T-helper 1 cell treated with Interleukin-12 subunit alpha and Interleukin-12 subunit beta and Interleukin-4 antibody, amounts not matched to agents 30 μg/mL and 1 μg/mL, for 36 hours (primary cell): ENCODE measurements around the gene A4GNT.
"Not testable (repeated sequence)": the region's sequence is repeated elsewhere in the genome, so short reads cannot be mapped to it uniquely, and the experiment has no call there.

ENCODE experiments used
- H3K27ac Mint-ChIP-seq: one replicate; pipeline ENCODE4 v1.8.0; 2021; ENCODE audit warnings: mild to moderate bottlenecking, mixed read lengths
- H3K27me3 Mint-ChIP-seq: one replicate; pipeline ENCODE4 v1.8.0; 2021; ENCODE audit warnings: low read depth, mixed read lengths
- H3K36me3 Mint-ChIP-seq: one replicate; pipeline ENCODE4 v1.8.0; 2021; ENCODE audit warnings: low read depth, mixed read lengths
- H3K4me1 Mint-ChIP-seq: one replicate; pipeline ENCODE4 v1.8.0; 2021; ENCODE audit warnings: low read depth, mixed read lengths
- H3K4me3 Mint-ChIP-seq: one replicate; pipeline ENCODE4 v1.8.0; 2021; ENCODE audit warnings: mild to moderate bottlenecking, moderate library complexity, mixed read lengths
- H3K9me3 Mint-ChIP-seq: one replicate; pipeline ENCODE4 v1.8.0; 2021; ENCODE audit warnings: mixed read lengths

A4GNT gene

GRCh38 chr3:138132239-138132638 is at the start of gene A4GNT:
A4GNT (minus strand) TSS chr3:138132390; CDS start chr3:138131256, 1,134 bp downstream.
- no peaks in the 10 kb centered on the region for H3K36me3 Mint-ChIP-seq
- H3K4me1 Mint-ChIP-seq: no peaks in the 10 kb centered on the region
- no peak within 1 kb of the TSS for H3K4me3 Mint-ChIP-seq
- H3K27ac Mint-ChIP-seq: no peak within 1 kb of the TSS
- no peaks in the 10 kb centered on the region for H3K9me3 Mint-ChIP-seq
- peaks cover 36% of the 10 kb centered on the region for H3K27me3 Mint-ChIP-seq

- H3K4me3 Mint-ChIP-seq: no peak overlapping the region
- no peaks in the 10 kb centered on the region for H3K4me1 Mint-ChIP-seq
- no peak overlapping the region for H3K27ac Mint-ChIP-seq
- peaks cover 6% of the 10 kb centered on the region for H3K27me3 Mint-ChIP-seq
- no peaks in the 10 kb centered on the region for H3K36me3 Mint-ChIP-seq
- H3K9me3 Mint-ChIP-seq: no peaks in the 10 kb centered on the region
Measured at GRCh38 chr3:138180375-138181029, 48.3 kb upstream of the A4GNT start.

- H3K4me1 Mint-ChIP-seq: peaks cover 29% of the 10 kb centered on the region
- no peaks in the 10 kb centered on the region for H3K9me3 Mint-ChIP-seq
Measured at GRCh38 chr3:138174421-138175131, 42.4 kb upstream of the A4GNT start, which contains the start of gene DBR1. DBR1 (minus strand) TSS chr3:138174921; CDS start chr3:138174795, 126 bp downstream.

DNA sequence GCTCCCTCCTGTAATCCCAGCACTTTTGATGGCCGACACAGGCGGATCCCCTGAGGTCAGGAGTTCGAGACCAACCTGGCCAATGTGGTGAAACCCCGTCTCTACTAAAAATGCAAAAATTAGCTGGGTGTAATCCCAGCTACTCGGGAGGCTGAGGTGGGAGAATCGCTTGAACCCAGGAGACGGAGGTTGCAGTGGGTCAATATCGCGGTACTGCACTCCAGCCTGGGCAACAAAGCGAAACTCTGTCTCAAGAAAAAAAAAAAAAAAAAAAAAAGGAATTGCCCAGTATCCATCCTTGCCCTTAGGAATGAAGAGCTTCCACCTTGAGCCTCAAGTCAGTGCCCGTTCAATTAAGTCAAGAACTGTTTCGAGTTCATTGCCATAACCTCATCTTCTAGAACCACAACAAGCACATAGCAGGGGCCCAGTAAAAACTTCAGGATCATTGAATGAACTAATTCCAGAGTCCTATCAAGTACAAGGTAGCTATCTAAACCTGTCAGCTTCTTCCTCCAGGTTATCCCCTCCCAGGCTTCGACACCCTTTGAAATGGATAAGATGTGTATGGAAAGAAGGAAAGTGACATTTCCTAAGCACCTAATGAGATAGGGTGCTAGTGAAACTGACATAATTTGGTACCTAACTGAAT is 41.7 kb upstream of the A4GNT start:
- no peaks in the 10 kb centered on the region for H3K9me3 Mint-ChIP-seq
- H3K4me3 Mint-ChIP-seq: peak overlapping the region; percentile 95
- H3K36me3 Mint-ChIP-seq: peaks cover 18% of the 10 kb centered on the region
- no peaks in the 10 kb centered on the region for H3K27me3 Mint-ChIP-seq
- peak overlapping the region; percentile 94 for H3K27ac Mint-ChIP-seq
- H3K4me1 Mint-ChIP-seq: peaks cover 29% of the 10 kb centered on the region

More at GRCh38 chr3:138174421-138175131, 42.4 kb upstream of the A4GNT start, which contains the start of gene DBR1:
- peak within 1 kb of the TSS; percentile 95 for H3K4me3 Mint-ChIP-seq
- no peaks in the 10 kb centered on the region for H3K27me3 Mint-ChIP-seq
- H3K36me3 Mint-ChIP-seq: peaks cover 16% of the 10 kb centered on the region
- H3K27ac Mint-ChIP-seq: peak within 1 kb of the TSS; percentile 94

DNA sequence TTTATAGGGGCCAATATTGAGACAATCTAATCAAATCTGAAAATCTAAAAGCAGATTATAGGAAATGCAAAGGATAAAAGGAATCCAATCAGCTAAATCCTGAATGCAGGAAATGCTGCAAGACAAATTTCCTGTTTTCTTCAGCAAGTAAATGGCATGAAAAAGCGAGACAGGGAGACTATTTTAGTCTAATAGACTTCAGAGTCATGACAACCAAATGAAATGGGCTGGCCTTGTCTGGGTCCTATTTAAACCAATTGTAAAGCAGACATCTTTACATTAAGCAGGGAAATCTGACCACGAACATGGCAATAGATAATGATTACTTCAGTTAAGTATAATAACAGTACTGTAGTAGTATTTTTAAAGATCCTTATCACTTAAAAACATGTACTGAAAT is 40.4 kb upstream of the A4GNT start:
- Mint-ChIP-seq H3K27me3 (no peaks in the 10 kb centered on the region), H3K27ac (peak overlapping the region; percentile 26), H3K9me3 (no peaks in the 10 kb centered on the region), H3K4me1 (peaks cover 29% of the 10 kb centered on the region), H3K36me3 (peaks cover 23% of the 10 kb centered on the region), H3K4me3 (peak overlapping the region; percentile 50)

GRCh38 chr3:138165061-138165460 is 32.9 kb upstream of the A4GNT start:
- Mint-ChIP-seq H3K4me3 (no peak overlapping the region), H3K9me3 (no peaks in the 10 kb centered on the region), H3K27me3 (no peaks in the 10 kb centered on the region)

DNA sequence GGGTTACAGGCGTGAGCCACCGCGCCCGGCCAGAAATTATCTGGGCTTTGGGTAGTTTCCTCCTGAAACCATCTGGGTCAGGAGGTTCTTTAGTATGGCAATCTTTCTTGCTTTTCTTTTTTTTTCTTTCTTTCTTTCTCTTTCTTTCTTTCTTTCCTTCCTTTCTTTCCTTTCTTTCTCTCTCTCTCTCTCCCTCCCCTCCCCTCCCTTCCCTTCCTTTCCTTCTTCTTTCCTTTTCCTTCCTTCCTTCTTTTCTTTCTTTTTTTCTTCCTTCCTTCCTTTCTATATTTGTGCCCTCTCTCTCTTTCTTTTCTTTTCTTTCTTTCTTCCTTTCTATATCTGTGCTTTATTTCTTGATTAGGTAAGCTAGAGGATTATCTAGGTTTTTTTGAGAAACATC is 25.6 kb upstream of the A4GNT start:
- H3K27ac Mint-ChIP-seq: no peak overlapping the region
- H3K36me3 Mint-ChIP-seq: peaks cover 10% of the 10 kb centered on the region
- no peaks in the 10 kb centered on the region for H3K4me1 Mint-ChIP-seq
- H3K27me3 Mint-ChIP-seq: peaks cover 4% of the 10 kb centered on the region
- H3K9me3 Mint-ChIP-seq: peaks cover 14% of the 10 kb centered on the region
- H3K4me3 Mint-ChIP-seq: no peak overlapping the region

More at GRCh38 chr3:138165061-138165460, 32.9 kb upstream of the A4GNT start:
- no peak overlapping the region for H3K27ac Mint-ChIP-seq
- peaks cover 40% of the 10 kb centered on the region for H3K36me3 Mint-ChIP-seq
- peaks cover 4% of the 10 kb centered on the region for H3K4me1 Mint-ChIP-seq

GRCh38 chr3:138154534-138154933 is 22.3 kb upstream of the A4GNT start:
- no peak overlapping the region for H3K4me3 Mint-ChIP-seq
- H3K27ac Mint-ChIP-seq: no peak overlapping the region
- H3K9me3 Mint-ChIP-seq: peaks cover 16% of the 10 kb centered on the region
- no peaks in the 10 kb centered on the region for H3K4me1 Mint-ChIP-seq
- H3K27me3 Mint-ChIP-seq: peaks cover 4% of the 10 kb centered on the region
- H3K36me3 Mint-ChIP-seq: no peaks in the 10 kb centered on the region

DNA sequence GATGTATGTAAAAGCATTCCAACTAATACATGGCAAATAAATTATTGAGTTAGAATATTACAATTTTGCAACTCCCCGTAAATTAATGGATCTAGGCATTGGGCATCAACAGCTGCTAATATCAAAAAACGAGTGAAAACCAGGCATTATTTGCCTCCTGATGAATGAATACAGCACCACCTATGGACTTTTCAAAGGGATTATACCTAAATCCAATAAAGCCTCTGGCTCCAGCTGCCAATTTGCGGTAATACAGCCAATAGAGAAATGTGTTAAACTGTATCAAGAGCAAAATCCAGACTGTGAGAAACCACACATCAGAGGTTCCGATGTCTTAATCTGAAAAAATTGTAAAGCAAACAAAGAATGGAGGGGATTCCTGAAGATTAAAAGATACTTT is 16.3 kb upstream of the A4GNT start:
- peaks cover 7% of the 10 kb centered on the region for H3K9me3 Mint-ChIP-seq
- H3K36me3 Mint-ChIP-seq: no peaks in the 10 kb centered on the region
- no peak overlapping the region for H3K27ac Mint-ChIP-seq
- H3K27me3 Mint-ChIP-seq: peaks cover 16% of the 10 kb centered on the region
- no peak overlapping the region for H3K4me3 Mint-ChIP-seq
- H3K4me1 Mint-ChIP-seq: no peaks in the 10 kb centered on the region

GRCh38 chr3:138142181-138142580 is 10.0 kb upstream of the A4GNT start:
- H3K4me1 Mint-ChIP-seq, H3K36me3 Mint-ChIP-seq, H3K4me3 Mint-ChIP-seq, H3K9me3 Mint-ChIP-seq, H3K27ac Mint-ChIP-seq: not testable (repeated sequence)
- H3K27me3 Mint-ChIP-seq: peaks cover 27% of the 10 kb centered on the region

GRCh38 chr3:138140940-138141339 is 8.8 kb upstream of the A4GNT start:
- Mint-ChIP-seq H3K9me3 (no peaks in the 10 kb centered on the region), H3K27ac (no peak overlapping the region), H3K4me1 (peaks cover 2% of the 10 kb centered on the region), H3K27me3 (peaks cover 24% of the 10 kb centered on the region), H3K4me3 (no peak overlapping the region), H3K36me3 (no peaks in the 10 kb centered on the region)

GRCh38 chr3:138139691-138140090 is 7.5 kb upstream of the A4GNT start:
- H3K27me3 Mint-ChIP-seq: peaks cover 21% of the 10 kb centered on the region
- H3K9me3 Mint-ChIP-seq: no peaks in the 10 kb centered on the region
- H3K4me3 Mint-ChIP-seq: no peak overlapping the region
- H3K36me3 Mint-ChIP-seq: no peaks in the 10 kb centered on the region
- no peak overlapping the region for H3K27ac Mint-ChIP-seq
- H3K4me1 Mint-ChIP-seq: peaks cover 2% of the 10 kb centered on the region

DNA sequence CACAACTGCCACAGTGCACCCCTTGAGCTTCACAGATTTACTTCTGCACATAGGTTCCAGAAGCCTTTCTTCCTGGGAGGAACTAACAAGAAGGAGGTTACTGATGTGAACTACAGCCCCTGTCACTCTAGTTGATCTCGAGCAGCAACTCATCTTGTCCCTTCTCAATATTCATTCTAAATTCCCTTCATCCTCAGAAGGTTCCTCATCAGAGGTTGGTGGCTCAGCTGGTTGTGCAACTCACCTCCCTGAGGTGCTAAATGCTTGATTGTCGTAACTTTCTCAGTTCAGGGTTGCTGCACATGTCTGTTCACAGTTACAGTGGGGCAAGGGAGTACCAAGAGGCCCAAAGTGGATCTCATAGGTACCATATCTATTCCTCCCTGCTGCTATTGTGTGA is 5.7 kb upstream of the A4GNT start:
- Mint-ChIP-seq H3K36me3 (no peaks in the 10 kb centered on the region), H3K4me3 (no peak overlapping the region), H3K27me3 (peaks cover 29% of the 10 kb centered on the region), H3K27ac (no peak overlapping the region), H3K4me1 (peaks cover 2% of the 10 kb centered on the region), H3K9me3 (no peaks in the 10 kb centered on the region)

DNA sequence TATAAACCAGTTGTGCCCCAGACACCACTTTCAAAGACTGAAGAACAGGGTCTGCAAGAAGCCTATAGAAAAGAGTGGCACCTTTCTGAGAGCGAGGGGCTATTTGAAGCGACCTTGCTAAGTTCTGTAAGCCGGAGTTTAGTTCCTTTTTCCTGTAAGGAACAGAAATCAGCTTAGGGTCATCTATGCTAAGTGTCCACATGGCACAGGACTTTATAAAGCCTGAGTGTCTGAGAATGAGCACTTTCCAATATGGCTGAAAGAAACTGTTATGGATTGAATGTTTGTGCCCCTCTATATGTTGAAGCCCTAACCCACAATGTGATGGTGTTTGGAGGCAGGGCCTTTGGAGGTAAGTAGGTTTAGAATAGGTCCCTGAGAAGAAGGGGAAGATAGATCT is 4.0 kb upstream of the A4GNT start:
- Mint-ChIP-seq H3K4me1 (peaks cover 2% of the 10 kb centered on the region), H3K27me3 (peaks cover 35% of the 10 kb centered on the region), H3K27ac (no peak overlapping the region), H3K9me3 (no peaks in the 10 kb centered on the region), H3K4me3 (no peak overlapping the region), H3K36me3 (no peaks in the 10 kb centered on the region)

GRCh38 chr3:138135833-138136194 is 3.6 kb upstream of the A4GNT start:
- no peaks in the 10 kb centered on the region for H3K9me3 Mint-ChIP-seq
- H3K36me3 Mint-ChIP-seq: no peaks in the 10 kb centered on the region
- peaks cover 33% of the 10 kb centered on the region for H3K27me3 Mint-ChIP-seq
- H3K4me1 Mint-ChIP-seq: peaks cover 2% of the 10 kb centered on the region
- no peak overlapping the region for H3K27ac Mint-ChIP-seq
- no peak overlapping the region for H3K4me3 Mint-ChIP-seq
